ENCODE measurements around the gene AFTPH. TPM values are rescaled to one million over a fixed set of nuclear protein-coding genes. Genes with fewer than 3 reads are reported as not detected.

AFTPH gene
- polyA plus RNA-seq, 2 of the 4 experiments (the other 2 are of a cell fraction), result 24.0 to 51.4 TPM

Small RNA genes lying within 50 kb of the gene (small RNA-seq; reads per million reads assigned to genes)
- gene RNU6-100P, result 0 reads per million in 6 experiments

Other genes starting within 250 kb of the AFTPH start
- gene LGALSL, start 70.2 kb upstream of the AFTPH start, polyA plus RNA-seq (2011; rRNA removed), result 12.7 and 14.1 TPM in 2 replicates
- gene LGALSL, start 70.2 kb upstream of the AFTPH start, polyA plus RNA-seq (2017; fragmentation: RNase III; extraction: RNeasy Plus Mini Kit Qiagen cat#74134 plus additional on column Dnase treatment), result 10.8 to 11.4 TPM (median 11.0 TPM) in 3 replicates
- gene SERTAD2, start 129.6 kb downstream of the AFTPH start, polyA plus RNA-seq (2011; rRNA removed), result 11.8 and 14.0 TPM in 2 replicates
- gene SERTAD2, start 129.6 kb downstream of the AFTPH start, polyA plus RNA-seq (2017; fragmentation: RNase III; extraction: RNeasy Plus Mini Kit Qiagen cat#74134 plus additional on column Dnase treatment), result 11.8 to 13.1 TPM (median 12.2 TPM) in 3 replicates

Measured in A549 (cell line).